Gastroesophageal sphincter (tissue), 4 donors: ENCODE data around the gene EVX1. TPM values are rescaled to one million over a fixed set of nuclear protein-coding genes. Genes with fewer than 3 reads are reported as not detected.

Experiments
- ATAC-seq: fragments of 150-250 bp; one replicate; pipeline ENCODE4 v1.9.1; 2016; ENCODE audit warnings: mild to moderate bottlenecking, moderate library complexity
- H3K27ac ChIP-seq, 4 donors: fragments of 200-600 bp; sonication (generic) in 3 of 4; 1 replicate in 3 of 4; 2 replicates in 1 of 4; pipeline ENCODE4 v1.5.1; 2016 to 2019
- H3K27me3 ChIP-seq: fragments of 200-600 bp; sonication (generic); one replicate; pipeline ENCODE4 v1.5.1; 2019
- H3K36me3 ChIP-seq, 2 donors: fragments of 200-600 bp; sonication (generic); one replicate each; pipeline ENCODE4 v1.5.1; 2019; ENCODE audit warnings: control low read depth in 1 of 2
- H3K4me1 ChIP-seq, 3 donors: fragments of 200-600 bp; sonication (generic); 1 replicate in 2 of 3; 2 replicates in 1 of 3; pipeline ENCODE4 v1.5.1; 2016 to 2019; ENCODE audit warnings: control low read depth in 2 of 3
- H3K4me3 ChIP-seq, 2 donors: fragments of 200-600 bp; sonication (generic); one replicate each; pipeline ENCODE4 v1.5.1; 2019; ENCODE audit warnings: mild to moderate bottlenecking in 1 of 2, moderate library complexity in 1 of 2
- H3K9me3 ChIP-seq, 3 donors: fragments of 200-600 bp; sonication (generic); one replicate each; pipeline ENCODE4 v1.5.1; 2017 to 2019; ENCODE audit warnings: control low read depth in 2 of 3
- EP300 ChIP-seq: sonication (generic); formaldehyde crosslinking; IDR thresholded peaks from one replicate; pipeline ENCODE4 v1.6.1; 2017; ENCODE audit warnings: antibody characterized with exemption, mild to moderate bottlenecking
- POLR2A ChIP-seq, 2 donors: fragments of 450-650 bp; IDR thresholded peaks; one replicate each; pipeline ENCODE4 v1.6.1; 2017; ENCODE audit warnings: antibody characterized with exemption in 2 of 2, mild to moderate bottlenecking in 2 of 2, moderate library complexity in 1 of 2
- POLR2AphosphoS5 ChIP-seq: sonication (generic); formaldehyde crosslinking; IDR thresholded peaks from one replicate; pipeline ENCODE4 v1.6.1; 2017; ENCODE audit warnings: antibody characterized with exemption
- WGBS, 2 donors: methylation state at CpG; one replicate each; pipeline ENCODE4 v1.1.5; 2018; ENCODE audit warnings: low coverage in 1 of 2; 5-methylcytosine and 5-hydroxymethylcytosine counted together
- total RNA-seq, 4 donors: library from RNA; depleted of rRNA; stranded (reverse); fragments of >200 nt; gene quantifications; one replicate each; pipeline ENCODE4 v1.1.0, GENCODE V29; 2016
- TF ChIP-seq, protein P1 (sequence below), 4 experiments: fragments of 200-600 bp in 2 of 4; fragments of 450-650 bp in 2 of 4; sonication (generic) in 1 of 4; IDR thresholded peaks; one replicate each; pipeline ENCODE4 v1.5.1; 2017 to 2019; ENCODE audit warnings: antibody characterized with exemption in 4 of 4, mild to moderate bottlenecking in 2 of 4, moderate library complexity in 2 of 4

Gene EVX1
- total RNA-seq, 4 donors from 2014 or later: not detected

DNA sequence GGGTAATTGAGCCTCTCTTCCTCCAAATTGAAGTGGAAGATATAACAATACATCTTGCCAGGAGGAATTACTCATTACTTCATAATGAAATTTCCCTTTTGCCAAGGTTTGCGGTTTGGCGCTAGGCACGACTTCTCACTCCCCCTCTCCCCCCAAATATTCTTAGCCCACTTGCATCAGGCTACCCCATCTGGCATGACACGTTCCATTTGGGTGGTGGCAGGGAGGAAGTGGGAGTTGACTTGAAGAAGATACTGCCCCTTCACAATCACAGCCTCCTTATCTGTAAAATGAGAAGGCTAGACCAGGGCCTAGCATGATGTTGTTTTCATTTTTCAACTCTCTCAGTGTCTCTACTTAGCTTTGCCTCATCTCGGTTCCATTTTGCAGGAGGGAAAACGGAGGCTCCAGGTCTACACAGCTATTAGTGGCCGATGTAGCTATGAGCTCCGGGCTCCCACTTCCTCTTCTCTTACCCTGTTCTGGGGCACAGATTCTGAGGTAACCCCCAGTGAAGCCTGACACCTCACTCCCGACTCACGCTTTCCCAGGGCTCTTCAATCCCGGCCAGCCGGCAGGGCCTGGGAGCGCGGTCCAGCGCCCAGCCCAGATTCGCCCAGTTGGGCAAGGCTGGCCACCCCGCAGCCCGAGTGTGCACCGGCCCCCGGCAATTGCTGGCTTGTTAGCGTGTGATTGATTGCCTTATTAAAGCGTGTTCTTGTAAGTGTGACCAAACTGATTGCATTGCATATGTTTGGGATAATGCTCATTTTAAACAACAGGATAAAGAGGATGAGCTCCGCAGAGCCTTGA, 6.5 kb downstream of the EVX1 start:
- H3K27ac ChIP-seq: no peak overlapping the region
- peaks cover 100% of the 10 kb centered on the region for H3K27me3 ChIP-seq
- no peak overlapping the region for H3K4me3 ChIP-seq
- peaks cover 0 to 38% (median 24%) of the 10 kb centered on the region in 3 donors for H3K4me1 ChIP-seq
- TF ChIP-seq POLR2A (IDR thresholded peaks at IDR 0.05): no peak
- TF ChIP-seq POLR2AphosphoS5: no peak
- TF ChIP-seq EP300: no peak
- TF ChIP-seq, protein P1, sequence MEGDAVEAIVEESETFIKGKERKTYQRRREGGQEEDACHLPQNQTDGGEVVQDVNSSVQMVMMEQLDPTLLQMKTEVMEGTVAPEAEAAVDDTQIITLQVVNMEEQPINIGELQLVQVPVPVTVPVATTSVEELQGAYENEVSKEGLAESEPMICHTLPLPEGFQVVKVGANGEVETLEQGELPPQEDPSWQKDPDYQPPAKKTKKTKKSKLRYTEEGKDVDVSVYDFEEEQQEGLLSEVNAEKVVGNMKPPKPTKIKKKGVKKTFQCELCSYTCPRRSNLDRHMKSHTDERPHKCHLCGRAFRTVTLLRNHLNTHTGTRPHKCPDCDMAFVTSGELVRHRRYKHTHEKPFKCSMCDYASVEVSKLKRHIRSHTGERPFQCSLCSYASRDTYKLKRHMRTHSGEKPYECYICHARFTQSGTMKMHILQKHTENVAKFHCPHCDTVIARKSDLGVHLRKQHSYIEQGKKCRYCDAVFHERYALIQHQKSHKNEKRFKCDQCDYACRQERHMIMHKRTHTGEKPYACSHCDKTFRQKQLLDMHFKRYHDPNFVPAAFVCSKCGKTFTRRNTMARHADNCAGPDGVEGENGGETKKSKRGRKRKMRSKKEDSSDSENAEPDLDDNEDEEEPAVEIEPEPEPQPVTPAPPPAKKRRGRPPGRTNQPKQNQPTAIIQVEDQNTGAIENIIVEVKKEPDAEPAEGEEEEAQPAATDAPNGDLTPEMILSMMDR (IDR thresholded peaks at IDR 0.05): no peak
- no peaks in the 10 kb centered on the region for H3K36me3 ChIP-seq
- no peaks in the 10 kb centered on the region for H3K9me3 ChIP-seq
- 7 to 21% methylated on average over 9 to 18 of the region's 23 CpGs for WGBS, 2 donors
- ATAC-seq: no peak

GRCh38 chr7:27249724-27250556, 7.3 kb downstream of the EVX1 start:
- peaks cover 0 to 31% (median 23%) of the 10 kb centered on the region in 3 donors for H3K4me1 ChIP-seq
- ATAC-seq: no peak
- no peaks in the 10 kb centered on the region for H3K36me3 ChIP-seq
- WGBS, 2 donors: 12 to 13% methylated on average over 14 to 18 of the region's 19 CpGs
- TF ChIP-seq, protein P1 (IDR thresholded peaks at IDR 0.05): no peak
- no peak for TF ChIP-seq EP300
- no peak for TF ChIP-seq POLR2AphosphoS5
- TF ChIP-seq POLR2A (IDR thresholded peaks at IDR 0.05): no peak
- H3K27me3 ChIP-seq: peaks cover 100% of the 10 kb centered on the region
- H3K27ac ChIP-seq: no peak overlapping the region
- H3K9me3 ChIP-seq: no peaks in the 10 kb centered on the region
- no peak overlapping the region for H3K4me3 ChIP-seq

DNA sequence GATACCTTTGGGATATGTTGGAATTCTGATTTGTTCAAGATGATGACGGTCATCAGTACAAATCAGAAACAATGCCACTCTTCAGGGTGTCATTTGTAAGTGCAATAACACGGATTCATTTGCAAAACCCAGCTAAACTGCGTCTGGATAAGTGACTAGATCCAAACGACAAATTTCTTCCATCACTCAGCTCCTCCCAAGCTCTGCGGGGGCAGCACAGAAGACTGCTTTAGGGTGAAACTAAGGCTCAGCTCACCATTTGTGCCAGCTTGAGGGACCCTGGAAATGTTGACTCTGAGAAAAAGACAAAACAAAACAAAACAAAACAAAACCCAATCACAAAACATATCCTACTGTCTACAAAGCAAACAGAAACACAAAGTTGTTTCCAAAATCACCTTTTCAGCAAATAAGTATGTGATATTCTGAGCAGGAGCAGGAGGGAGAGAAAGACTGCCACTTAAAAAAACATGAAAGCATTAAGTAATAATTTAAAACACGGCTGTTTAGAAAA, 8.0 kb downstream of the EVX1 start:
- 8 to 16% methylated on average over 5 to 6 of the region's 6 CpGs for WGBS, 2 donors
- no peak overlapping the region for H3K27ac ChIP-seq
- H3K4me3 ChIP-seq: no peak overlapping the region
- H3K36me3 ChIP-seq: no peaks in the 10 kb centered on the region
- no peaks in the 10 kb centered on the region for H3K9me3 ChIP-seq
- no peak for ATAC-seq
- TF ChIP-seq POLR2A (IDR thresholded peaks at IDR 0.05) (no peak), POLR2AphosphoS5 (no peak), EP300 (no peak)
- TF ChIP-seq, protein P1 (IDR thresholded peaks at IDR 0.05): no peak
- H3K27me3 ChIP-seq: peaks cover 97% of the 10 kb centered on the region
- peaks cover 0 to 24% (median 16%) of the 10 kb centered on the region in 3 donors for H3K4me1 ChIP-seq

DNA sequence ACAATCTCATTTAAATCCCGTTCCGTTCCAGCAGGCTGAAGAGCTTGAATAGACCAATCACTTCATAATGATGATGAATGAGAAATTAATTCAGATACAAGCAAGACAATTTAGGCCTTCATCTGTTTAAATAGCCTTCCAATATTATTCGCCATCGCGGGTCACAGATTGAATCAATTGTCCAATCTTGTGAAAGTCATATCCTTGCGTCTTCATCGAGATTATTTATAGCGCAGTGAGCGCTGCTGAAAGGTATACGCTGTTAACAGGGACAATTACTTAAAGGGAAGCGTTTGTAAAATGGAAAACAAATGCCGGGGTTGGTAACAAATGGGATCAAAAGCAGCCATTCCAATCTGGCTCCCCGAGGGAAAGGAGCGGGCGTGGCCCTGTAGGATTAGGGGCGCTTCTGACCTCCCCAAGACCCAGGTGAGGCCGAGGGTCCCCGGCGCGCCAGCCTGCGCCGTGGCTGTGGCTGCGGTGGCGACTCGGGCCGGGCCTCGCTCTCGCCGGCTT, 8.6 kb downstream of the EVX1 start:
- TF ChIP-seq, protein P1 (IDR thresholded peaks at IDR 0.05): no peak
- TF ChIP-seq EP300 (no peak), POLR2AphosphoS5 (no peak), POLR2A (IDR thresholded peaks at IDR 0.05) (no peak)
- ATAC-seq: no peak
- 10 to 15% methylated on average over 11 to 15 of the region's 29 CpGs for WGBS, 2 donors
- H3K27ac ChIP-seq: no peak overlapping the region
- H3K4me3 ChIP-seq: peak overlapping the region in 1 of 2 donors; percentile 31
- no peaks in the 10 kb centered on the region for H3K9me3 ChIP-seq
- peaks cover 91% of the 10 kb centered on the region for H3K27me3 ChIP-seq
- H3K4me1 ChIP-seq: peaks cover 0 to 18% (median 11%) of the 10 kb centered on the region in 3 donors
- no peaks in the 10 kb centered on the region for H3K36me3 ChIP-seq
